HepG2 (cell line): ENCODE results near the gene THPO. TPM values are rescaled to one million over a fixed set of nuclear protein-coding genes. Genes with fewer than 3 reads are reported as not detected.
A peak's percentile ranks its signal among the peaks of the same experiment; 100 is the strongest.

Experiments
- CC2D1A ChIP-seq: sonication (generic); formaldehyde crosslinking; IDR thresholded peaks from 2 replicates; pipeline ENCODE4 v1.8.1; 2023; ENCODE audit warnings: mild to moderate bottlenecking, missing genetic modification reagents
- CEBPG ChIP-seq: IDR thresholded peaks from 2 replicates; pipeline ENCODE4 v1.6.1; 2016
- CENPX ChIP-seq: sonication (generic); formaldehyde crosslinking; IDR thresholded peaks from 2 replicates; pipeline ENCODE4 v1.9.0; 2021; ENCODE audit warnings: mild to moderate bottlenecking, missing genetic modification reagents, moderate library complexity
- DPF2 ChIP-seq: sonication (generic); formaldehyde crosslinking; IDR thresholded peaks from 2 replicates; pipeline ENCODE4 v1.4.0; 2020; ENCODE audit warnings: mild to moderate bottlenecking, low read depth, missing genetic modification reagents, borderline replicate concordance
- FOSL1 ChIP-seq: sonication (generic); formaldehyde crosslinking; IDR thresholded peaks from 2 replicates; pipeline ENCODE4 v1.9.0; 2021; ENCODE audit warnings: missing genetic modification reagents, borderline replicate concordance
- HNF4A ChIP-seq: sonication (generic); formaldehyde crosslinking; IDR thresholded peaks from 2 replicates; pipeline ENCODE4 v1.4.0; 2020; ENCODE audit warnings: missing genetic modification reagents
- MIXL1 ChIP-seq: IDR thresholded peaks from 2 replicates; pipeline ENCODE4 v1.6.1; 2016
- NCOR1 ChIP-seq: fragments of 200-600 bp; sonication (generic); IDR thresholded peaks from 2 replicates; pipeline ENCODE4 v1.7.0; 2017; ENCODE audit warnings: antibody characterized with exemption, low read length, borderline replicate concordance
- RBFOX2 ChIP-seq: fragments of 200-400 bp; formaldehyde crosslinking; IDR thresholded peaks from 2 replicates; pipeline ENCODE4 v1.6.1; 2017; ENCODE audit warnings: low read depth, mild to moderate bottlenecking, low read length
- SAP130 ChIP-seq: IDR thresholded peaks from 2 replicates; pipeline ENCODE4 v1.6.1; 2016; ENCODE audit warnings: low read depth
- SIX4 ChIP-seq: sonication (generic); formaldehyde crosslinking; IDR thresholded peaks from 2 replicates; pipeline ENCODE4 v1.4.0; 2020; ENCODE audit warnings: missing genetic modification reagents
- TBX3 ChIP-seq: fragments of 450-650 bp; IDR thresholded peaks from 2 replicates; pipeline ENCODE4 v1.6.1; 2017; ENCODE audit warnings: antibody characterized with exemption, mild to moderate bottlenecking, inconsistent platforms, borderline replicate concordance
- polyA plus RNA-seq, 8 experiments: library from polyadenylated mRNA; depleted of rRNA in 3 of 8; stranded (reverse) in 7 of 8; unstranded in 1 of 8; fragments of >200 nt; fragmentation: Illumina TruSeq in 4 of 8; extraction: Trizol in 4 of 8; gene quantifications; 2 replicates each; pipeline versions ENCODE4 v1.2.1 to v1.2.3, GENCODE V29; 2011 to 2016; ENCODE audit warnings: low read depth in 4 of 8, missing spikeins in 1 of 8, mixed read lengths in 1 of 8; ENCODE audit not compliant: insufficient read depth in 1 of 8
- total RNA-seq, 5 experiments: library from RNA; depleted of rRNA; stranded (reverse); fragments of >200 nt; fragmentation: Illumina TruSeq; extraction: Trizol; gene quantifications; 2 replicates each; pipeline ENCODE4 v1.2.3, GENCODE V29; 2016; ENCODE audit warnings: low read depth in 1 of 5
- TF ChIP-seq, protein P1 (sequence below): sonication (generic); formaldehyde crosslinking; IDR thresholded peaks from 2 replicates; pipeline ENCODE4 v1.9.0; 2021; ENCODE audit warnings: mild to moderate bottlenecking, missing genetic modification reagents
- TF ChIP-seq, protein P2 (sequence below): sonication (generic); formaldehyde crosslinking; conservative IDR thresholded peaks from 2 replicates; pipeline ENCODE4 v1.4.0; 2020; ENCODE audit warnings: mild to moderate bottlenecking, missing genetic modification reagents, moderate library complexity
- TF ChIP-seq, protein P3 (sequence below): sonication (generic); formaldehyde crosslinking; IDR thresholded peaks from 2 replicates; pipeline ENCODE4 v1.8.0; 2022; ENCODE audit warnings: mild to moderate bottlenecking, missing genetic modification reagents; ENCODE audit not compliant: insufficient replicate concordance
- TF ChIP-seq, protein P4 (sequence below): sonication (generic); formaldehyde crosslinking; IDR thresholded peaks from 2 replicates; pipeline ENCODE4 v1.5.1; 2020; ENCODE audit warnings: missing genetic modification reagents, mild to moderate bottlenecking, borderline replicate concordance

THPO gene
- total and polyA plus RNA-seq, 2 of the 13 experiments (the other 11 are each of a cell fraction or from before 2014, with no cell fraction given), result 2.8 to 4.8 TPM

DNA sequence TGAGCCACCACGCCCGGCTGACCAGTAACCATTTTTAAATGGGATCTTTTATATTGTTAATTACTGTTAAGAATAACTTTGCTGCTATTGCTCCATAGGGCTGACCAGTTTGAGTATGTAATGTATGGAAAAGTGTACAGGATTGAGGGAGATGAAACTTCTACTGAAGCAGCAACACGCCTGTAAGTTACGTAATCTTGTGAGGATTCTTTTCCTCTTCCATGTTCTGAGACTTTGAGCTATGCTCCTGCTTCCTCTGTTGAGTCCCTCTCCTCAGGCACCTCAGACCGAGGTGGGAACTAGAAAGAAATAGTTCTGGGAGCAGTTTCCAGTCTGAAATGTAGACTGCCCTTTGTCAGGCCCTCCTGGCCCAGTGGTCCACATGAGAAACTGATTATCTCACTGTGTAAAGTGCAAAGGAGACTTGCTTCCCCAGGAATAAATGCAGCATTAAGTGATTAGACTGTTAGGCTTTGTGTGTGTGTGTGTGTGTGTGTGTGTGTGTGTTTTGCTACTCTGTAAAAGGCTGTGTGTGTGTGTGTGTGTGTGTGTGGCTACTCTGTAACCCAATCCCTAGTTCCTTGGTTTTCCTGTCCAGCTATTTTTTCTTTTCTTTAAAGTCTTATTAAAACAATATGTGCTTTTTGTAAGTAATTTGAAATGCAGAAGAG, 11.3 kb downstream of the THPO start (continued):
- TF ChIP-seq, protein P1, sequence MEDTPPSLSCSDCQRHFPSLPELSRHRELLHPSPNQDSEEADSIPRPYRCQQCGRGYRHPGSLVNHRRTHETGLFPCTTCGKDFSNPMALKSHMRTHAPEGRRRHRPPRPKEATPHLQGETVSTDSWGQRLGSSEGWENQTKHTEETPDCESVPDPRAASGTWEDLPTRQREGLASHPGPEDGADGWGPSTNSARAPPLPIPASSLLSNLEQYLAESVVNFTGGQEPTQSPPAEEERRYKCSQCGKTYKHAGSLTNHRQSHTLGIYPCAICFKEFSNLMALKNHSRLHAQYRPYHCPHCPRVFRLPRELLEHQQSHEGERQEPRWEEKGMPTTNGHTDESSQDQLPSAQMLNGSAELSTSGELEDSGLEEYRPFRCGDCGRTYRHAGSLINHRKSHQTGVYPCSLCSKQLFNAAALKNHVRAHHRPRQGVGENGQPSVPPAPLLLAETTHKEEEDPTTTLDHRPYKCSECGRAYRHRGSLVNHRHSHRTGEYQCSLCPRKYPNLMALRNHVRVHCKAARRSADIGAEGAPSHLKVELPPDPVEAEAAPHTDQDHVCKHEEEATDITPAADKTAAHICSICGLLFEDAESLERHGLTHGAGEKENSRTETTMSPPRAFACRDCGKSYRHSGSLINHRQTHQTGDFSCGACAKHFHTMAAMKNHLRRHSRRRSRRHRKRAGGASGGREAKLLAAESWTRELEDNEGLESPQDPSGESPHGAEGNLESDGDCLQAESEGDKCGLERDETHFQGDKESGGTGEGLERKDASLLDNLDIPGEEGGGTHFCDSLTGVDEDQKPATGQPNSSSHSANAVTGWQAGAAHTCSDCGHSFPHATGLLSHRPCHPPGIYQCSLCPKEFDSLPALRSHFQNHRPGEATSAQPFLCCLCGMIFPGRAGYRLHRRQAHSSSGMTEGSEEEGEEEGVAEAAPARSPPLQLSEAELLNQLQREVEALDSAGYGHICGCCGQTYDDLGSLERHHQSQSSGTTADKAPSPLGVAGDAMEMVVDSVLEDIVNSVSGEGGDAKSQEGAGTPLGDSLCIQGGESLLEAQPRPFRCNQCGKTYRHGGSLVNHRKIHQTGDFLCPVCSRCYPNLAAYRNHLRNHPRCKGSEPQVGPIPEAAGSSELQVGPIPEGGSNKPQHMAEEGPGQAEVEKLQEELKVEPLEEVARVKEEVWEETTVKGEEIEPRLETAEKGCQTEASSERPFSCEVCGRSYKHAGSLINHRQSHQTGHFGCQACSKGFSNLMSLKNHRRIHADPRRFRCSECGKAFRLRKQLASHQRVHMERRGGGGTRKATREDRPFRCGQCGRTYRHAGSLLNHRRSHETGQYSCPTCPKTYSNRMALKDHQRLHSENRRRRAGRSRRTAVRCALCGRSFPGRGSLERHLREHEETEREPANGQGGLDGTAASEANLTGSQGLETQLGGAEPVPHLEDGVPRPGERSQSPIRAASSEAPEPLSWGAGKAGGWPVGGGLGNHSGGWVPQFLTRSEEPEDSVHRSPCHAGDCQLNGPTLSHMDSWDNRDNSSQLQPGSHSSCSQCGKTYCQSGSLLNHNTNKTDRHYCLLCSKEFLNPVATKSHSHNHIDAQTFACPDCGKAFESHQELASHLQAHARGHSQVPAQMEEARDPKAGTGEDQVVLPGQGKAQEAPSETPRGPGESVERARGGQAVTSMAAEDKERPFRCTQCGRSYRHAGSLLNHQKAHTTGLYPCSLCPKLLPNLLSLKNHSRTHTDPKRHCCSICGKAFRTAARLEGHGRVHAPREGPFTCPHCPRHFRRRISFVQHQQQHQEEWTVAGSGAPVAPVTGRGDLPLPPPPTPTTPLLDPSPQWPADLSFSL (CRISPR knock-in tag), result peak; percentile 83
- TF ChIP-seq NCOR1 (peak; percentile 44; the same call in 1 of the 2 replicates), RBFOX2 (peak; percentile 43; the same call in 1 of the 2 replicates), SIX4 (CRISPR knock-in tag) (0 out of 2 replicates have a peak, but pooled peaks have one; percentile 31), CEBPG (CRISPR knock-in tag) (peak; percentile 17; the same call in 1 of the 2 replicates), CC2D1A (no peak), SAP130 (CRISPR knock-in tag) (0 out of 2 replicates have a peak, but pooled peaks have one; percentile 15), FOSL1 (CRISPR knock-in tag) (no peak), MIXL1 (0 out of 2 replicates have a peak, but pooled peaks have one; percentile 28), DPF2 (0 out of 2 replicates have a peak, but pooled peaks have one; percentile 22), CENPX (no peak), TBX3 (peak; percentile 16; the same call in 1 of the 2 replicates), HNF4A (CRISPR knock-in tag) (peak; percentile 37; the same call in 1 of the 2 replicates)
- TF ChIP-seq, protein P2, sequence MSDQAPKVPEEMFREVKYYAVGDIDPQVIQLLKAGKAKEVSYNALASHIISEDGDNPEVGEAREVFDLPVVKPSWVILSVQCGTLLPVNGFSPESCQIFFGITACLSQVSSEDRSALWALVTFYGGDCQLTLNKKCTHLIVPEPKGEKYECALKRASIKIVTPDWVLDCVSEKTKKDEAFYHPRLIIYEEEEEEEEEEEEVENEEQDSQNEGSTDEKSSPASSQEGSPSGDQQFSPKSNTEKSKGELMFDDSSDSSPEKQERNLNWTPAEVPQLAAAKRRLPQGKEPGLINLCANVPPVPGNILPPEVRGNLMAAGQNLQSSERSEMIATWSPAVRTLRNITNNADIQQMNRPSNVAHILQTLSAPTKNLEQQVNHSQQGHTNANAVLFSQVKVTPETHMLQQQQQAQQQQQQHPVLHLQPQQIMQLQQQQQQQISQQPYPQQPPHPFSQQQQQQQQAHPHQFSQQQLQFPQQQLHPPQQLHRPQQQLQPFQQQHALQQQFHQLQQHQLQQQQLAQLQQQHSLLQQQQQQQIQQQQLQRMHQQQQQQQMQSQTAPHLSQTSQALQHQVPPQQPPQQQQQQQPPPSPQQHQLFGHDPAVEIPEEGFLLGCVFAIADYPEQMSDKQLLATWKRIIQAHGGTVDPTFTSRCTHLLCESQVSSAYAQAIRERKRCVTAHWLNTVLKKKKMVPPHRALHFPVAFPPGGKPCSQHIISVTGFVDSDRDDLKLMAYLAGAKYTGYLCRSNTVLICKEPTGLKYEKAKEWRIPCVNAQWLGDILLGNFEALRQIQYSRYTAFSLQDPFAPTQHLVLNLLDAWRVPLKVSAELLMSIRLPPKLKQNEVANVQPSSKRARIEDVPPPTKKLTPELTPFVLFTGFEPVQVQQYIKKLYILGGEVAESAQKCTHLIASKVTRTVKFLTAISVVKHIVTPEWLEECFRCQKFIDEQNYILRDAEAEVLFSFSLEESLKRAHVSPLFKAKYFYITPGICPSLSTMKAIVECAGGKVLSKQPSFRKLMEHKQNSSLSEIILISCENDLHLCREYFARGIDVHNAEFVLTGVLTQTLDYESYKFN (CRISPR knock-in tag), result peak; percentile 60
- TF ChIP-seq, protein P3, sequence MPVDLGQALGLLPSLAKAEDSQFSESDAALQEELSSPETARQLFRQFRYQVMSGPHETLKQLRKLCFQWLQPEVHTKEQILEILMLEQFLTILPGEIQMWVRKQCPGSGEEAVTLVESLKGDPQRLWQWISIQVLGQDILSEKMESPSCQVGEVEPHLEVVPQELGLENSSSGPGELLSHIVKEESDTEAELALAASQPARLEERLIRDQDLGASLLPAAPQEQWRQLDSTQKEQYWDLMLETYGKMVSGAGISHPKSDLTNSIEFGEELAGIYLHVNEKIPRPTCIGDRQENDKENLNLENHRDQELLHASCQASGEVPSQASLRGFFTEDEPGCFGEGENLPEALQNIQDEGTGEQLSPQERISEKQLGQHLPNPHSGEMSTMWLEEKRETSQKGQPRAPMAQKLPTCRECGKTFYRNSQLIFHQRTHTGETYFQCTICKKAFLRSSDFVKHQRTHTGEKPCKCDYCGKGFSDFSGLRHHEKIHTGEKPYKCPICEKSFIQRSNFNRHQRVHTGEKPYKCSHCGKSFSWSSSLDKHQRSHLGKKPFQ, result no peak
- TF ChIP-seq, protein P4, sequence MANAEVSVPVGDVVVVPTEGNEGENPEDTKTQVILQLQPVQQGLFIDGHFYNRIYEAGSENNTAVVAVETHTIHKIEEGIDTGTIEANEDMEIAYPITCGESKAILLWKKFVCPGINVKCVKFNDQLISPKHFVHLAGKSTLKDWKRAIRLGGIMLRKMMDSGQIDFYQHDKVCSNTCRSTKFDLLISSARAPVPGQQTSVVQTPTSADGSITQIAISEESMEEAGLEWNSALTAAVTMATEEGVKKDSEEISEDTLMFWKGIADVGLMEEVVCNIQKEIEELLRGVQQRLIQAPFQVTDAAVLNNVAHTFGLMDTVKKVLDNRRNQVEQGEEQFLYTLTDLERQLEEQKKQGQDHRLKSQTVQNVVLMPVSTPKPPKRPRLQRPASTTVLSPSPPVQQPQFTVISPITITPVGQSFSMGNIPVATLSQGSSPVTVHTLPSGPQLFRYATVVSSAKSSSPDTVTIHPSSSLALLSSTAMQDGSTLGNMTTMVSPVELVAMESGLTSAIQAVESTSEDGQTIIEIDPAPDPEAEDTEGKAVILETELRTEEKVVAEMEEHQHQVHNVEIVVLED, result no peak
